Measurements from ENCODE around the gene BTBD2.
"Not testable (repeated sequence)": the region's sequence is repeated elsewhere in the genome, so short reads cannot be mapped to it uniquely, and the experiment has no call there.

Gene BTBD2

GRCh38 chr19:2014131-2014571 is 1.4 kb downstream of the BTBD2 start:
- DNase-seq (ENCODE audit: low read depth): no peak

- no peak for DNase-seq (ENCODE audit: low read depth)
These were observed 1.9 kb downstream of the BTBD2 start for GRCh38 chr19:2013683-2013961.

- no peak for DNase-seq (ENCODE audit: low read depth)
These were observed 2.4 kb downstream of the BTBD2 start for GRCh38 chr19:2012941-2013682.

- no peak for DNase-seq (ENCODE audit: low read depth)
These were observed 4.3 kb downstream of the BTBD2 start for GRCh38 chr19:2011169-2011568.

- no peak for DNase-seq (ENCODE audit: low read depth)
These were observed 5.3 kb downstream of the BTBD2 start for GRCh38 chr19:2010135-2010668.

- no peak for DNase-seq (ENCODE audit: low read depth)
These were observed 11.6 kb downstream of the BTBD2 start for GRCh38 chr19:2003874-2004273.

- no peak for DNase-seq (ENCODE audit: low read depth)
These were observed 15.5 kb downstream of the BTBD2 start for GRCh38 chr19:1999856-2000515.

GRCh38 chr19:1998712-1999708 is 16.5 kb downstream of the BTBD2 start:
- DNase-seq (ENCODE audit: low read depth): no peak

- DNase-seq (ENCODE audit: low read depth): no peak
These were observed 17.9 kb downstream of the BTBD2 start for GRCh38 chr19:1997353-1998233.

- DNase-seq (ENCODE audit: low read depth): peak; percentile 24
These were observed 22.7 kb downstream of the BTBD2 start for GRCh38 chr19:1992759-1993260.

GRCh38 chr19:1991018-1991913 is 24.2 kb downstream of the BTBD2 start:
- no peak for DNase-seq (ENCODE audit: low read depth)

- no peak for DNase-seq (ENCODE audit: low read depth)
These were observed 25.1 kb downstream of the BTBD2 start for GRCh38 chr19:1990230-1991017.

- no peak for DNase-seq (ENCODE audit: low read depth)
These were observed 25.8 kb downstream of the BTBD2 start for GRCh38 chr19:1989513-1990229.

- not testable (repeated sequence) for DNase-seq (ENCODE audit: low read depth)
These were observed 27.1 kb downstream of the BTBD2 start for GRCh38 chr19:1988464-1988863.

- no peak for DNase-seq (ENCODE audit: low read depth)
These were observed 28.0 kb downstream of the BTBD2 start for GRCh38 chr19:1987197-1988187.

- DNase-seq (ENCODE audit: low read depth): no peak
These were observed 29.0 kb downstream of the BTBD2 start for GRCh38 chr19:1986357-1987162.
